DND-41 (cell line): ENCODE data around the gene FBXO47.

Experiments
- ATAC-seq: fragments of 200-7000 bp; cut with Tn5 transposase; 3 replicates; pipeline ENCODE4 v1.9.1; 2021; ENCODE audit warnings: low read depth; ENCODE audit not compliant: insufficient read depth
- DNase-seq: peaks from one replicate; pipeline ENCODE4 v3.0.0-alpha.2; 2020
- H2AFZ ChIP-seq: 2 replicates; pipeline ENCODE4 v1.6.0; 2012; ENCODE audit warnings: low read depth, low read length
- H3K27ac ChIP-seq: 2 replicates; pipeline ENCODE4 v1.5.1; 2012; ENCODE audit warnings: low read length, inconsistent platforms
- H3K27me3 ChIP-seq: fragments of 200-600 bp; sonication (generic); 2 replicates; pipeline ENCODE4 v1.6.0; 2012; ENCODE audit warnings: low read length, mild to moderate bottlenecking, inconsistent platforms; ENCODE audit not compliant: insufficient read depth, poor library complexity
- H3K36me3 ChIP-seq: 2 replicates; pipeline ENCODE4 v1.5.1; 2012; ENCODE audit warnings: low read length, inconsistent platforms; ENCODE audit not compliant: insufficient read depth
- H3K4me1 ChIP-seq: 2 replicates; pipeline ENCODE4 v1.5.1; 2012; ENCODE audit warnings: mild to moderate bottlenecking, low read length; ENCODE audit not compliant: insufficient read depth
- H3K4me2 ChIP-seq: 2 replicates; pipeline ENCODE4 v1.6.0; 2012; ENCODE audit warnings: mild to moderate bottlenecking, moderate library complexity, low read length, inconsistent platforms; ENCODE audit not compliant: insufficient read depth
- H3K4me3 ChIP-seq, 2 experiments: fragments of 200-600 bp in 1 of 2; shearing (Covaris generic) in 1 of 2; 2 replicates each; pipeline ENCODE4 v1.5.1; 2012 to 2016; ENCODE audit warnings: inconsistent platforms in 2 of 2, low read length in 2 of 2, mild to moderate bottlenecking in 2 of 2, low read depth in 1 of 2, moderate library complexity in 1 of 2
- H3K79me2 ChIP-seq: 2 replicates; pipeline ENCODE4 v1.6.0; 2012; ENCODE audit warnings: low read length, inconsistent platforms; ENCODE audit not compliant: insufficient read depth
- H3K9ac ChIP-seq: 2 replicates; pipeline ENCODE4 v1.6.0; 2012; ENCODE audit warnings: low read depth, mild to moderate bottlenecking, inconsistent platforms, low read length, moderate library complexity
- H3K9me3 ChIP-seq: 2 replicates; pipeline ENCODE4 v1.5.1; 2012; ENCODE audit warnings: low read length, moderate library complexity, mild to moderate bottlenecking, inconsistent platforms; ENCODE audit not compliant: insufficient read depth, severe bottlenecking
- H4K20me1 ChIP-seq: 2 replicates; pipeline ENCODE4 v1.6.0; 2012; ENCODE audit warnings: low read length; ENCODE audit not compliant: insufficient read depth
- CTCF ChIP-seq: IDR thresholded peaks from 2 replicates; pipeline ENCODE4 v1.5.1; 2012; ENCODE audit warnings: borderline replicate concordance, low read length, moderate library complexity, mild to moderate bottlenecking; ENCODE audit not compliant: poor library complexity, severe bottlenecking; ENCODE audit errors: extremely low read depth
- EZH2 ChIP-seq: IDR thresholded peaks from 3 replicates; pipeline ENCODE4 v1.6.1; 2012; ENCODE audit warnings: borderline replicate concordance, low read depth, mild to moderate bottlenecking, moderate library complexity, low read length, inconsistent platforms; ENCODE audit not compliant: severe bottlenecking

Gene FBXO47

GRCh38 chr17:38894276-38894675 is 72.9 kb downstream of the FBXO47 start:
- peaks cover 14% of the 10 kb centered on the region for H4K20me1 ChIP-seq
- H3K27ac ChIP-seq: no peak overlapping the region
- no peaks in the 10 kb centered on the region for H3K9me3 ChIP-seq
- DNase-seq (no peak), ATAC-seq (no peak)
- H3K4me1 ChIP-seq: peaks cover 42% of the 10 kb centered on the region
- peaks cover 90% of the 10 kb centered on the region for H3K36me3 ChIP-seq
- H3K4me3 ChIP-seq: no peak overlapping the region
- H3K4me2 ChIP-seq: no peak overlapping the region
- peaks cover 9% of the 10 kb centered on the region for H3K79me2 ChIP-seq
- H3K27me3 ChIP-seq: no peaks in the 10 kb centered on the region
- no peak overlapping the region for H2AFZ ChIP-seq
- no peak overlapping the region for H3K9ac ChIP-seq
- TF ChIP-seq CTCF: no peak
- no peak for TF ChIP-seq EZH2

GRCh38 chr17:38893607-38894006 is 73.6 kb downstream of the FBXO47 start:
- H3K9ac ChIP-seq: no peak overlapping the region

GRCh38 chr17:38893113-38893512 is 74.1 kb downstream of the FBXO47 start:
- Histone ChIP-seq H3K4me1 (peaks cover 30% of the 10 kb centered on the region), H4K20me1 (peaks cover 17% of the 10 kb centered on the region), H3K79me2 (peaks cover 17% of the 10 kb centered on the region), H2AFZ (no peak overlapping the region), H3K4me3 (no peak overlapping the region), H3K9me3 (no peaks in the 10 kb centered on the region), H3K36me3 (peaks cover 86% of the 10 kb centered on the region), H3K27ac (no peak overlapping the region), H3K27me3 (no peaks in the 10 kb centered on the region), H3K9ac (no peak overlapping the region), H3K4me2 (no peak overlapping the region)
- TF ChIP-seq EZH2 (no peak), CTCF (no peak)
- ATAC-seq: no peak
- no peak for DNase-seq

More at GRCh38 chr17:38893607-38894006, 73.6 kb downstream of the FBXO47 start:
- Histone ChIP-seq H3K36me3 (peaks cover 87% of the 10 kb centered on the region), H3K27ac (no peak overlapping the region), H3K9me3 (no peaks in the 10 kb centered on the region), H4K20me1 (peaks cover 16% of the 10 kb centered on the region), H3K4me1 (peaks cover 35% of the 10 kb centered on the region), H3K79me2 (peaks cover 13% of the 10 kb centered on the region), H2AFZ (no peak overlapping the region), H3K4me2 (no peak overlapping the region), H3K27me3 (no peaks in the 10 kb centered on the region), H3K4me3 (no peak overlapping the region)
- ATAC-seq (no peak), DNase-seq (no peak)
- TF ChIP-seq EZH2 (no peak), CTCF (no peak)

GRCh38 chr17:38892620-38893019 is 74.6 kb downstream of the FBXO47 start:
- TF ChIP-seq CTCF (no peak), EZH2 (no peak)
- H3K36me3 ChIP-seq: peaks cover 86% of the 10 kb centered on the region
- H3K4me2 ChIP-seq: no peak overlapping the region
- peaks cover 25% of the 10 kb centered on the region for H3K4me1 ChIP-seq
- H3K4me3 ChIP-seq: no peak overlapping the region
- H3K27ac ChIP-seq: no peak overlapping the region
- peaks cover 22% of the 10 kb centered on the region for H4K20me1 ChIP-seq
- no peaks in the 10 kb centered on the region for H3K9me3 ChIP-seq
- no peak overlapping the region for H2AFZ ChIP-seq
- no peaks in the 10 kb centered on the region for H3K27me3 ChIP-seq
- H3K79me2 ChIP-seq: peaks cover 22% of the 10 kb centered on the region
- DNase-seq (no peak), ATAC-seq (no peak)
- H3K9ac ChIP-seq: no peak overlapping the region
